Stimulated activated CD8-positive, alpha-beta memory T cell treated with anti-CD3 and anti-CD28 coated beads, Interleukin-7, amount 100 ng/mL, for 4 hours (primary cell): ENCODE measurements around the gene CCNQ.

ENCODE experiments used
- DNase-seq, 2 donors: peaks; one replicate each; pipeline ENCODE4 v3.0.0-alpha.2; 2020; ENCODE audit warnings: low read depth in 2 of 2

CCNQ gene

DNA sequence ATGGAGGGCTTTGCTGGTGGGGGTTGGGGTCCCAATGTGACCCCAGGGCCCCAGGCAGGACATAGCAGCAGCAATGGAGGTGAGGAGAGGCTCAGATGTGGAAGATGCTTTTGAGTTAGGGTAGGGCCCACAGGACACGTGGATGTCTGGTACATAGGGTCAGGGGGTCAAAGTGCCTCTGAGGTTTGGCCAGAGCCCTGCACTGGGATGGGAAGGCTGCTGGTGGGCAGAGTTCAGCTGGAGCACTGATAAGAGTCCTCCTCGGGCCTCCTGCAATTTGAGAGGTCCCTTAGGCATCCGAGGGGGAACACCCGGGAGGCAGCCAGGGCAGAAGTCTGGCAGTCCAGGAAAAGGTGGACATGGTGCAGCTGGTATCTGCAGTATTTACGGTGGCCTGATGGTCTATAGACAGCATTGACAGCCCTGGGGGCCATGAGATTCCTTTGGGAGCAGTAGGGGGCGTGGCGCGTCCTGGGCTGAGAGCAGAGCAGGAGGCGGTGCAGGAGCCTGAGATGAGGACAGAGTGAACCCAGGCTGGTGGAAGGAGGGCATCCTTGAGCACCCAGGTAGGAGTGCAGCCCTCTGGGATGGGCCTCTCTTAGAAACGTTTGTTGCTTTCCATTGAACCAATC, 22.6 kb downstream of the CCNQ start:
- DNase-seq = no peak

DNA sequence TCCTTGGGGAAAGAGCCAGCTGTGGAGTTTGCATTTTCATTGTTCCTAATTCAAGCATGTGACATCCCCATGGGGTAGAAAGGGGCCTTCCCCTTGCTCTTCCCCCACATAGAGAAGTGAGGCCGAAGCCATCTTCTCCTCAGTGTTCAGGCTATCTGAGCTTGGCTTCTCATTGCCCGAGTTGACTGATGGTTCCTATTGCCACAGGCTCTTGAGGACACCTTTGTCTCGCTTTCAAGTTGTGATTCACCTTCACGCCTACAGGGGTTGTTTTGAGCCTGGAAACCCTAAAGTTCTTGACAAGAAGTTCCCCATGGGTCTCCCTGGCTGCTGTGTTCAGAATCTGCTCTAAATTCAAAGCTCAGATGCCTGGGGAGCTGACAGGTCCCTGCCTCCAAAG, 25.0 kb downstream of the CCNQ start:
- no peak for DNase-seq

DNA sequence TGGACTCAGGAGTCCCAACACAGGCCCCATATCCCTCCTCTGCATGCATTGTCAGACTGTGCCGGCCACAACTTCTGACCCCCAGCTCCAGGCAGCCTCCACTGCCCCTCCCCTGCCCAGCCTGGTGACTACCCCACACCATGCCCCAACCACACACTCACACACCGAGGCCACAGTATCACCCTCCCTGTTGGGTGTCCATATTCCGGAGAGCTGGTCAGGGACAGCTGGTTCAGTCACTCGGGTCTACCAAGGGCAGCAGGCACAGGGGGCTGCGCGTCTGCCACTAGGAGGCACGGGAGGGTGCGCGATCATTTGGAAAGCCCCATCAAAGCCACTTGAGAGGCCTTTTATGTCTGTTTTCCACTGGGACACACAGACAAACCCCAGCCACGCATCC, 26.3 kb downstream of the CCNQ start:
- DNase-seq = no peak

DNA sequence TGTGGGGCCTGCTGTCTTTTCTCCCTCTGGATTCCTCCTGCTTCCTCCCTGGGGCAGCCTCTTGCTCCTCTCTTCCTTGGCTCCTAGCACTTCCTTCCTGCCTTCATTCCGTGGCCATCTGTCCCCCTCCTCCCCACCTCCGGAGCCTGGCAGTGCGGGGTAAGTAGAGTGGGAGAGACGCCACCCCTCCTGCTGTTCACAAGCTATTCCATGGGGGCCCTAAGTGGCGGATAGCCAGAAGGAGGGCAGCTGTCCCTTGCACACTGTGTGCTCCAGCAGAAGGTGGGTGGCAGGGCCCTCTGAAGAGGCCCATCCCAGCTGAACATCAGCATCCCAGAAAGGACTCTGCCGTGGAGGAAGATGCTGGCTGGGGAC, 27.4 kb downstream of the CCNQ start:
- no peak for DNase-seq

DNA sequence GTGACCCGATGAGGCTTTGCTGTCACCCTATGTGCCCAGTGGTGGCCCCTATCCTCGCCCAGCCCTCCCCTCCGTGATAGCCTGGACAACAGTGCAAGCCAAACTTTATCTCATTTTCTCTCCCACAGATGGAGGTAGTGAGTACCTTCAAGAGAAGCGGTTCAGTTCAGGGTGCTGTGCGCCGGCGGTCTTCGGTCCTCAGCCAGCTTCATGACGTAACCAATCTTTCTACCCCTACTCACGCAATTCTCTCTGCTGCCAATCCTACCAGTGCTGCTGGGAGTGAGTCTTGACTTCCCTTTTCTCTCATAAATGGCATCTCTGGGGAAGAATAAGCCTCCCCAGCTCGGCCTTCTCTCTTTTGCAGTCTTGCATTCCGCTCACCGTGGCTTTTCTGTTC, 29.5 kb downstream of the CCNQ start:
- no peak for DNase-seq

DNA sequence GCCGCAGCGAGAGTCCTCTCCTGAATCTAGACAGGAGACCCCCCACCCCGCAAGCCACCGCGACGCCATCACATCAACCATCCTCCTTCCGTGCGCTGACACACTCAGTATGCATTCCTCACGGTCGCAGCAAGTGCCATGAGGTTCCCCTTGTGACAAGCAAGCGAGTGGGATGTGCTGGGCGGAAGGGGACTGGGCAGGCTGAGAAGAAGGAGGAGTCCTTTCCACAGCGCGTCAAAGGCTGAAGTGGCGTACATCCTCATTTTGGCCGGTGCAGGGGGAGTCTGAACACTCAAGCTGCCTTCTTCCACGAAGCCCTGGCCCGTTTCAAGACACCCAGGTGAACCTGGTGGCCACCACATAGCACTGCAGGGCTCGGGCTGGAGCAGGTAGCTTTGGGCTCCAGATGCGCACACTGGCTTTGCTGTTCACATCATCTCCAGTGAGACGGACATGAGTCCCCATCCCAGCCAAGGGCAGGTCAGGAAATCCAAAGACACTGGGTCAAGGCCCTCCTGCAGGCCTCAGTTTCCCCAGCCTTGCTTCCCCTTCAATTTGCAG, 30.4 kb downstream of the CCNQ start:
- DNase-seq = no peak

DNA sequence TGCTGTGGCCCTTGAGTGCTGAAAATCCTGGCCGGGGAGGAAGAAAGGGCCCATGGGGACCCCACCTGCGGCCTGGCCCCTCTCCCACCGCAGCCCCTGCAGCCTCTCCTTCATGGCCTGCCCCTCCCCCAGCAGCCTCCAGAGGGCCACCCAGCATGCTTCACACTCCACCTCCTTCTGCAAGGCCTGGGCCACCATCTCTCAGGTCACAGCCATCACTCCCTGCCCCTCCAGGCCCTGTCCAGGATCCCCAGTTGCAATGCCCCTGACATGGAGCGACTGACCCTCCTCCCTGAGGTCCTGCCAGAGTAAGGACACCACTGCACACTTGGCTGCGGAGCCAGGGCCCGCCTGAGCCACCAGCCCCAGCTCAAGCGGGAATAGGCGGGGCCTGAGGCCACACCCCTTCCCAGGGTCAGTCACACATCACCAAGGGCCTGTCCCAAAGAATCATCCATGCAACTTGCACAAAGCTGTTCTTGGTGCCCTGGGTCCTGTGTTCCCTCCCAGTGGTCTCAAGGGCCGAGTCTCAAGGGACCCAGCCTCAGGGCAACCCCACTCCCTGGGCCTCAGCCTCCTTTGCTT, 32.9 kb downstream of the CCNQ start:
- DNase-seq = no peak

DNA sequence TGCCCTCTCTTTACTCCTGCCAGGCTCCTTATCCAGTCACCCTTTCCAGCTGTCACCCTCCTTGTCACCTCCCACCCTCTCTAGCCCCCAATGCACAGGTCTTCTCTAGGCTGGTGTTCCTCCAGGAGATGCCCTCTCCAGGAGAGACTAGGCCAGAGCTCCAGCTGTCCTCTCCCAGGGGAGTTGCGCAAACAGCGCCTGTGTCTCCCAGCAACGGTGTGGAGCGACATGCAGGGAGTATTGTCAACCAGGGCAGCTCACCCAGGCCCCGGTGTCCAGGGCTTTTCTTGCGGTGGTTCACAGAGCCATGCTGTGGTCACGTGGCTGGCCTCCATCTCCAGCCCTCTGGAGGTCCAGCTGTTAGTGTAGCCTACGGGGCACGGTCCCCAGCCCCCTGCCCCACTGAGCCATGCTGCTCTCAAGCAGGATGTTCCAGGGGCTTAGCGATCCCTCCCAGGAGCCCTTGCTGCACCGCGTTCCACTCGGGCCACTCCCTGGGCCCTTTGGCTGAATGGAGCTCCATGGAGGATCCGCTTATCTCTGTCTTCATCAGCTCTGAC, 34.8 kb downstream of the CCNQ start:
- DNase-seq = no peak

DNA sequence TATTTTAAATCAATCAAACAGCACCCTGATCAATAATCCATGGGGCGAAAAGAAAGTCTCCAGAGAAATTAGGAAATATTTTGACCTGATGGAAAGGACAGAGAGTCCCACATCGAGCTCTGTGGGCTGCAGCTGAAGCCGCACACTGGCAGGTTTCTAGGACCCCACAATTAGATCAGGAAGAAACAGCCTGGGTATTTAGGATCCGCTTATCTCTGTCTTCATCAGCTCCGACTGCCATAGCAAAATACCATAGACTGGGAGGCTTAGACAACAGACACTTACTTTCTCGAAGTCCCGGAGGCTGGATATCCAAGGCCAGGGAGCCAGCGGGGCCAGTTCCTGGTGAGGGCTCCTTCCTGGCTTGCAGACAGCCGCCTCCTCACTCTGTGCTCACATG, 36.4 kb downstream of the CCNQ start:
- no peak for DNase-seq

DNA sequence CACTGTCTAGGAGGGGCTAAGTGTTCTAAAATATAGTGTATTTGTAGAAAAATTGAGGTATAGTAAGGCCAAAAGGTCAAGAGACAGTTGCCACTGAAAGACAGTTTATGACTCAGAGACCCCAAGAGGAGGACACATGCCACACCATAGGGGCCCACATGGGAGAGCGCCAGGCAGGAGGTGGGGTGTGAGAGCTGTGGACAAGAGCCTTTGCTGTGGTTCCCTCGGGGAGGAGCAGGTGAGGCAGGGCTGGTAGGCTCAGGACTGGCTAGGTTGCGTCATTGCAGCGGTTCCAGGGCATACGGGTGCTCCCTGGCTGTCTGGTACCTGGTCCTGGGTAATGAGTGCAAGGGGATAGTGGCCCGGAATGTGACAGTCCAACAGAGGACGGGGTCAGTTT, 37.6 kb downstream of the CCNQ start:
- no peak for DNase-seq

DNA sequence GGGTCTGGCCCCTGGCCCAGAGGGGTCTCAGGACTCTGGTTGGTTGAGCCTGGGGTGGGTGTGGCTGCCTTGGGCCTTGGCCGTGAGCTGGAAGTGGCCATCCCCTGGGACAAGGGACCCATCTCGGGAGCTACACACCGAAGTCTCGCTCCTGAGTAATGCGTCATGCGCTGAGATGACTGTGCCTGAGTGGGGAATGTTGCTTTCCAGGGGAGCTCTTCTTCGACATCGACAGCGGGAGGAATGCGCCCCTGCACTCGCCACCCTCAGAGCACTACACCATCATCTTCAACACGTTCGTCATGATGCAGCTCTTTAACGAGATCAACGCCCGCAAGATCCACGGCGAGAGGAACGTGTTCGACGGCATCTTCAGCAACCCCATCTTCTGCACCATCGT, 38.5 kb downstream of the CCNQ start:
- DNase-seq = no peak

DNA sequence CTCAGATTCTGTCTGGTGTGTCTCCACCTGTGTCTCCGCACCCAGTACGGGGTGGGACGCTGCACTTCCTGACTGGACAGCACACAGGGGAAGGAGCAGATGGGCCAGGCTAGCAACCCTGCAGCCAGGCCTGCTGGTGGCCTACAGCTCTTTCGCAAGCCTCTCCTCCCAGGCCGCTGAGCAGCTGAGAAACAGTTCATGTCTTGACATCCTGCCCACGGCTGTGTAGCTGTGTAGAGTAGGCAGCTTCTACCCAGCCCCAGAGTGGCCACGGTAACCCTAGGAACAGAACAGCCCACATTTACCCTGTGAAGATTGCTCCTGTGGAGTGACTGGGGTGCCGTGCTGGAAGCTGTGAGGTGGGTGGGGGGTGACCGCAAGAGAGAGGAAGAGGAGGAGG, 38.9 kb downstream of the CCNQ start:
- DNase-seq = no peak

DNA sequence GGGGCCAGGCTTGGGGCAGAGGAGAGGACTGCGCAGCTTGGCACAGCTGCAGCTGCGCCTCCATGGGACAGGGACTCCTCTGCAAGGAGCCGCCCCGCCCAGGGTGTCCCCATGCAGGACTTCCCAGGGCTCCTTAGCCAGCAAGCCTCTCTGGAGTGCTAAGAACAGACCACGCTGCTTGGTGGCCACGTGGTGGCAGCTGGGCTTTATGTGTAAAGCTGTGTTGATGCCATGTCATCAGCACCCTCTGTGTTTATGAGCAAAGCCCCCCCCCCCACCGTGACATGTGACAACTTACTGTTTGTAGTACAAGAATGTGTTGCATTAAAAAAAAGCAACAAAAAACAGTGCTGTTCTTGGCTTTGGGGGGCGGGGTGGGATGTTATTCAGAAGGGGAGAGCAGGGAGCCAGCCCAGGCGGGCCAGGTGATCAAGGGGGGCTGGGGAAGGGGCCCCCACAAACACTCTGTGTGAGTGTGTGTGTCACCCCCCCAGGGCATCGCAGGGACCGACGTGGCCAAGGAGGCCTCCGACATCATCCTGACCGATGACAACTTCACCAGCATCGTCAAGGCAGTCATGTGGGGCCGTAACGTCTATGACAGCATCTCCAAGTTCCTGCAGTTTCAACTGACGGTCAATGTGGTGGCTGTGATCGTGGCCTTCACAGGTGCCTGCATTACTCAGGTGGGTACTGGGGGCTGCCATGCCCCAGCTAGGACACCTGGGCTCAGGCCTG, 41.2 kb downstream of the CCNQ start:
- DNase-seq = no peak

DNA sequence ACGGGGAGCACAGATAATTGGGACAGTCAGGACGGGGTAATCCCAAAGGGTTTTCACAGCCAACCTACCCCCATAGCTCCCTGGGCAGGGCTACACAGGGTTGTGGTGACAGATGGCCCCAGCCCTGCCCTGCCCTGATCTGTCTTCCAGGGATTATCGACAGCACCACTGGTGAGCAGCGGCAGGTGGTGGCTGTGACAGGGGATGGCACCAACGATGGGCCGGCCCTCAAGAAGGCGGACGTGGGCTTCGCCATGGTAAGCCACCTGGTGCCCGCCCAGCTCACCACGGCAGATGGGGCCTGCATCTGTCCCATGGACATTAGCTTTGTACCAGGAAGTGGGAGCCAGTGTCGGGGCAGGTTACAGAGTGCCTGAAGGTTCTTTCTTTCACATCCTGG, 42.2 kb downstream of the CCNQ start:
- no peak for DNase-seq

DNA sequence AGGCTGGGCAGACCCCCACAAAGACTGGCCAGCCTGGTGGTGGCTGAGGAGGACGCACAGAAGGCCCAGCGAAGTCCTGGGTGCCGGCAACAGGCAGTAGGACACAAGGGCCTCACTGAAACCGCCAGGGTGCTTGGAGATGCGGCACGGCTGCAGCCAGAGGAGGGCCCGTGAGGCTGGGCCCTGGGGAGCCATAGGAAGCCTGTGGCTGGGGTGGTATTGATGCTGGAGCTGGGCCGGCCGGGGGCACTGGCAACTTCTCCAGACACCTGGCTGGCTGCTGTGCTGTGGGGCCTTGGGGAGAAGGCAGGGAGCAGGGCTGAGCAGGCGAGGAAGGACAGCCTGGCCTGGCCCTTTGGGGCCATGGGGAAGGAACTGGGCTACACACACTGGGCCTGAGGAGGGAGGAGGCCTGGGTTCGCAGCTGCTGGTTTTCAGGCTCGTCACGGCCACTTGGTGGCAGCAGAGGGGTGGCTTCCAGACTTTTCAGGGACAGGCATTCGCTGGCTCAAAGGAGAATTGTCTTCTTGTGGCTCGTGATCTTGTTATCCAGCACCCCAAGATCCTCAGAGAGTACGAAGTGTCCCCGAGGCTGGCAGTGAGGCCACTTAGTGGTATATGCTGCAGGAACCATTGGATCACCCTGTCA, 44.3 kb downstream of the CCNQ start:
- DNase-seq = peak; percentile 7 to 24

DNA sequence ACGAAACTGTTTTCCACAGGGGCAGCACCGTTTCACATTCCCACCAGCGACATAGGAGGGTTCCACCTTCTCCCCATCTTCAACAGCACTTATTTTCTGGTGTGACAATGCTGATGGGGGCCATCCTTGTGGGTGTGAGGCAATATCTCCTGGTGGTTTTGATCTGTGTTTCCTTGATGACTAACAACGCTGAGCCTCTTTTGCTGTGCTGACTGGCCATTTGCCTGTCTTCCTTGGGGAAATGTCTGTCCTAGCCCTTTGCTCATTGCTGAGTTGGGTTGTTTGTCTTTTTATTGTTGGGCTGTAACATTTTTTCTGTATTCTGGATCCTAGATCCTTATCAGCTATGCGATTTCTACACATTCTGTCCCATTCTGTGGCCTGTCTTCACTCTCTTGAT, 47.8 kb downstream of the CCNQ start:
- no peak for DNase-seq

DNA sequence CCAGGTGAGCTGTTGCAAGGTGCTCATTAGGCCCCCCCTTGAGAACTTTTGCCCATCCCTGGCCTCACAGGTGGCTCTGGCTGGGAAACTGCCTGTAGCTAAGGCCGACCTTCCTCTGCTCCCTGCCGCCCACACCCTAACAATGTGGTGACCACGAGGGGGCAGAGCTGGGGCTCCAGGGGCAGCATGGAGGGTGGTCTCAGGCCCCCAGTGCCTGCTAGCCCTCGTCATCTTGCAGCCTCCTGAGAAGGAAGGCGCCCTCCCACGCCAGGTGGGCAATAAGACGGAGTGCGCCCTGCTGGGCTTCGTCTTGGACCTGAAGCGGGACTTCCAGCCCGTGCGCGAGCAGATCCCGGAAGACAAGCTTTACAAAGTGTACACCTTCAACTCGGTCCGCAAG, 49.1 kb downstream of the CCNQ start:
- no peak for DNase-seq

DNA sequence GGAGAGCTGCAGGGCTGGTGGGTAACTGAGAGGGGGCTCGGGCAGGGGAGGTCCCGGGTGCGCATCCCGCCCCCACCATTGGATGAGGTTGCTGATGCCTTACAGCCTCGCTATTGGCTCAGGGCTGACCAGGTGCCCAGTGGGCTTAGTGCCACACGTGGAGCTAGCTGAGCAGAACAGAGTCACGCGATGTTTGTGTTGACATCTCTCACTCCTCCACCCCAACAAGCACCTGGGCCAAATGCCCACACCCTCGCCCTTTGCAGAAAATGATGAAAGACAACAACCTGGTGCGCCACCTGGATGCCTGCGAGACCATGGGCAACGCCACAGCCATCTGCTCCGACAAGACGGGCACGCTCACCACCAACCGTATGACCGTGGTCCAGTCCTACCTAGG, 49.7 kb downstream of the CCNQ start:
- DNase-seq = no peak

DNA sequence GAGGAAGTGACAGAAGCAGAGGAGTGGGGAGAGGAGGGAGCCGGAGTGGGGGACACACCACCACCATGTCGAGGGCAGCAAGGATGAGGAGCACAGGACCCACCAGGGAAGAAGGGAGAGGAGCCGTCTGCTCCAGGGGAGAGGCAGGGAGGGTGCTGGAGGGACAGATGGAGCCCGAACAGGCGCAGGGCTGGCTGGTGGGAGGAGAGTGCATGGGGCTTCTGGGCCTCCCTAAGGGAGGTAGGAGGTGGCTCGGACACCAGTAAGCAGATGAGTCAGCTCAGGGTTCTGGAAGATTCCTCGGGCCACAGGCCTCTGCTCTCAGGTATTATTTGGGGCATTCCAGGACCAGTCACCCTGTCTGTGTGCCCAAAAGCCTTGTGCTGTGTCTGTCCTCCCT, 51.7 kb downstream of the CCNQ start:
- no peak for DNase-seq

DNA sequence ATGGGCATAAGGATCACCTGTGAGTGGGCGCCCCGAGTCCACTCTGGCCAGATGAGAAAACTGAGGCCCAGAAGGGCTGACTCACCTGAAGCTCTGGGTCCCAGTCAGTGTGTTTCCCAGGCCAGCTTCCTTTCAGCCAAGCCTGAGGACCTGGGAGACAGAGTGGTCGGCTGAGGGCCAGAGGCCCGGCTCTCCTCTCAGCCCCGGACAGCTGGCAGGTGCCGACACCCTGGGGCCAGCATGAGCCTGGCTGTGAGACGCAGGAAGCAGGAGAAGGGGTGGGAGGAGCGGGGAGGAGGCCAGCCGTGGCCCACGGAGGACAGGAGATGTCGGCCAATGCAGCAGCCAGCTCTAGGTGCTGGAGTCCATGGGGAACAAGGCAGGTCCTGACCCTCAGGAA, 52.6 kb downstream of the CCNQ start:
- DNase-seq = no peak

DNA sequence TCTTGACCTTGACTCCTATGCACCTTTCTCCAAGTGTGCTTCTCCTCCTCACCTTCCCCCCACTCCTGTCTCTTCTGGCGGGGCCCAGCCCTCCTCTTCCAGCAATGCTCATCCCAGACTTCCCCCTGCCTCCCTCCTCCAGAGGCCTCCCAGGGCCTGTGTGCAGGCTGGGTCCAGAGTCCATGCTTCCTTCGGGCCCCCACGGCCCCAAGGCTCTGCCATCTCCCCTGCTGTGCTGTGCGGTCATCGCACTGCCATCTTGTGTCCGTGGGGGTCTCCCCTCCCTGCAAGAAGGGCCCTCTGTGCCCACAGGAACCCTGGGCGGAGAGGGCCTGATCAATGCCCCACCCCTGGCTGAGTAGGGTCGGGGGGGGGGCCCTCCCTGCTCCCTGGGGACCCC, 54.2 kb downstream of the CCNQ start:
- DNase-seq = no peak

DNA sequence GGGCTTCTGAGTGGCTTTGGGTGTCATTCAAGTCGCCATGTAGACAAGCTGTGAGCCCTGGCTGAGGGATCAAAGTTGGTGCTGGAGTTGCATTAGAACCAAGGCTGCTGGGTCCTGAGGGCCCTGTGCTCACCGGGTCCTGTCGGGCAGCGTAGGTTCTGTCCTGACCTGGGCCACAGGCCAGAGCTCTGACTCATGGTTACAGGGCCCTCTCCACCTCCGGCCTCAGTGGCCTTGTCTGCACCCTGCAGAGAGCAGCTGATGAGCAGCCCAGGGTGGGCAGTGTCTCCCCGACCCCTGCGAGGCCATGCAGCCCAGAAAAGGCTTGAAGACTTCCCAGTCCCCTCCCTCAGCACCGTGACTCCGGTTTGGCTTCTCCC, 59.0 kb downstream of the CCNQ start:
- no peak for DNase-seq
